ENCODE data around the gene INPP4B. TPM values are rescaled to one million over a fixed set of nuclear protein-coding genes. Genes with fewer than 3 reads are reported as not detected.

Gene INPP4B
- polyA plus RNA-seq, 3 donors from 2014 or later, result 0.81 to 6.3 (median 6.2) TPM

DNA sequence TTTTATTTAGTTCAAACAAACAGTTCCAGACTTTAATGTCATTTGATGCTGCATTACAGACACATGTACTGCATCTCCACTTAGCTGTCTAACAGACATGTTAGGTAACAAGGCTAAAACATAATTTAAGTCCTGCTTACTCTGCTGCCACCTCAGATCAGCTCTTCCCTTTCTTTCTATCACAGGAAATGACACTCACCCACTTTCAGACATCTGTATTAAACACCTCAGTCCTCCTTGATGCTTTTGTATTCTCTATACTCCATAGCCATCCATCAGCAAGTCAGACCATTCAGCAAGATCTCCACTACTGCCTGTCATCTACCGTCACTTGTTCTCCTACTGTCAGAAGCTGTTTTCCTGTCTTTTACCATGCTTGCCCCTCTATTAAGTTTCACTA lies 804.3 kb downstream of the INPP4B start:
- H3K9me3 Mint-ChIP-seq, result peaks cover 0 to 5% (median 0%) of the 10 kb centered on the region in 6 donors
- no peak overlapping the region for H3K27ac Mint-ChIP-seq
- H3K4me3 Mint-ChIP-seq, result no peak overlapping the region
- H3K27me3 Mint-ChIP-seq (ENCODE audit: low read depth in 3 of 3), result no peaks in the 10 kb centered on the region
- no peak for DNase-seq
- H3K4me1 Mint-ChIP-seq, result peaks cover 0 to 6% of the 10 kb centered on the region in 2 donors
- no peaks in the 10 kb centered on the region for H3K36me3 Mint-ChIP-seq

DNA sequence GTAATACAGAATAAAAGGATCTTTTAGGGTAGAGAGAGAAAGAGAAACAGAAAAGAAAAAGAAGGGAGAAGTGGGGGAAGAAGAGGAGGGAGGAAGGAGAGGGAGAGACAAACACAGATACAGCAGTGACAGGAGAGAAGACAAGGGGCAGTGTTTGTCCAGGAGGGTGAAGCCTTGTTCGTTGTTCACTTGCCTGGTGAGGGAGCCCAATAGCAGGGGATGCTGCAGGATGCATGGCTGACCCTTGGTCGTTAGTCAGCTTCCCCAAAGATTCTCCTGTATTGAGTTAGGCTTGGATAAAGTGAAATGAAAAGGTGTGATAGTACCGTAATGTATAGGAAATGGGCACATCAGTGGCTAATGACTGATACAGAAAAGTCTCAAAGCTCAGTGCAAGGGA lies 806.1 kb downstream of the INPP4B start:
- Mint-ChIP-seq H3K36me3 (no peaks in the 10 kb centered on the region), H3K9me3 (peaks cover 0 to 5% (median 0%) of the 10 kb centered on the region in 6 donors), H3K27ac (no peak overlapping the region), H3K4me1 (peaks cover 0 to 6% of the 10 kb centered on the region in 2 donors), H3K4me3 (no peak overlapping the region), H3K27me3 (ENCODE audit: low read depth in 3 of 3) (no peaks in the 10 kb centered on the region)
- DNase-seq, result no peak

DNA sequence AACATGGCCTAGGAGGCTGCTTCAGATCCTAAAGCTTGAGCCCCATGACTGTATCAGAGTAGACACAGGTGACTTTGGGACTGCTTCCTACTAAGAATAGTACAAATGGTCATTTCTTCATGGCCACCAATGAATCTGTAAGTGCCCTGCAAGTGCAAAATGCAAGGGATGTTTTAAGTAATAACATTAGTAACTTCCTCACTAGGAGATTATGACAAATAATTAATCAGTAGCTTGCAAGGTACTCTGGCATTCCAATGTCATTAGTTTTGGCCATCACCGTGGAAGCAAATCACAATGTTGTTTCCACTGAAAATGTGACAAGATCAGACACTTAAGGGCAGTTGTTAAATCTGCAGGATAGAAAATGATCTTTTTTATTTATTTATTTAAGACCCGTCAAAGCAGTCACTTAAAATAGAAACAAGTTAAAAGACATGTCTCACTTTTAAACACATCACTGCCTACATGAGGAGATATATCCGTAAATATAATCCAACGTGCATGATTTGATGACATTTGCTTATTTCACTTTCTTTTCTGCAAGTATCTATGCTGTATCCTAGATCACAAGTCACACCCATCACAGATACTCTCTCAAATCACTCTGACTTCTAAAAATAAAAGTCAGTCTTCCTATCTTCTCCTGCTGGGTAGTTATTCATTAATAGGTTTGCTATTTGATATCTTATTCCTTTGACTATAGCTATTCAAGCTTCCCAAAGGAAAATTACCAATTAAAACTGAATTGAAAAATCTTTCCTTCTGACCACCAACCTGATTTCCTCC lies 809.1 kb downstream of the INPP4B start:
- Mint-ChIP-seq H3K27me3 (ENCODE audit: low read depth in 3 of 3) (peaks cover 0 to 2% (median 0%) of the 10 kb centered on the region in 3 donors), H3K4me1 (peaks cover 0 to 5% of the 10 kb centered on the region in 2 donors), H3K4me3 (no peak overlapping the region), H3K27ac (no peak overlapping the region), H3K9me3 (peaks cover 0 to 6% (median under 1%) of the 10 kb centered on the region in 6 donors), H3K36me3 (no peaks in the 10 kb centered on the region)
- DNase-seq, result no peak

DNA sequence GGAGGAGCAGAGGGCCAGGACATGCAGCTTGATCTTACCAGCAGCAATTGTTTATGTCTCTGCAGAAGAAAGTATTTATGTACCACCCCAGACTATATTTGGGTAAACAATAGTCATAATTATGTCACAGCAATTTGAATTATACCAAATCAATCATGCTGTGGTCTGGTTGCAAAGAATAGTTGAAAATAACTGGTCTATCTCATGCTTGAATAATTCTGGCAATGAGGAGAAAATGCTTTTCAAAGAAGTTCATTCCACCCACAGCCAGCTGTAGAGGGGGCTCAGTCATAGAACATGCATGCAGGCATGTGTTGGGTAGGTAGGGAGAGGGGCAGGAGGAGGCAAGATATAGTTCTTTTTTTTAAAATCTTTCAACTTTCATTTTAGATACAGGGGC lies 810.5 kb downstream of the INPP4B start:
- no peak overlapping the region for H3K27ac Mint-ChIP-seq

DNA sequence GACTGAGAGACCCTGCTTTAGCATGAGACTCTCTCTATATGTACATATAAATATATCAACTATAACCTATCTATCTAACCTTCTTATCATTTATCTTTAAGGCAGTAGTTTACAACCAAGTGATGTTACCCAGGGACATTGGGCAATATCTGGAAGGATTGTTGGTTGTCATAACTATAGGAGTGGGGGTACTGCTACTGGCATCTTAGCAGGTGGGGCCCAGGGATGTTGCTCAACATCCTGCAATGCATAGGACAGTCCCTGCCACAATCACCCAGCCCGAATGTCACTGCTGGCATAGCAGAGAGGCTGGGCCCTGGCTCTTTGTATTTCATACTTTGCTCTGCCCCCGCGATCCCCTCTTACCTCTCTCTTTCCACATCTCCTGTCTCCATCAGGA lies 812.0 kb downstream of the INPP4B start:
- Mint-ChIP-seq H3K27ac (no peak overlapping the region), H3K36me3 (no peaks in the 10 kb centered on the region), H3K4me3 (no peak overlapping the region), H3K27me3 (ENCODE audit: low read depth in 3 of 3) (peaks cover 0 to 4% (median 0%) of the 10 kb centered on the region in 3 donors), H3K9me3 (peaks cover 0 to 4% (median under 1%) of the 10 kb centered on the region in 6 donors), H3K4me1 (no peaks in the 10 kb centered on the region)
- DNase-seq, result no peak

More for the DNA sequence above, 810.5 kb downstream of the INPP4B start:
- no peak for DNase-seq
- Mint-ChIP-seq H3K4me1 (no peaks in the 10 kb centered on the region), H3K36me3 (no peaks in the 10 kb centered on the region), H3K4me3 (no peak overlapping the region), H3K27me3 (ENCODE audit: low read depth in 3 of 3) (peaks cover 0 to 4% (median 0%) of the 10 kb centered on the region in 3 donors), H3K9me3 (peaks cover 0 to 4% (median under 1%) of the 10 kb centered on the region in 6 donors)

DNA sequence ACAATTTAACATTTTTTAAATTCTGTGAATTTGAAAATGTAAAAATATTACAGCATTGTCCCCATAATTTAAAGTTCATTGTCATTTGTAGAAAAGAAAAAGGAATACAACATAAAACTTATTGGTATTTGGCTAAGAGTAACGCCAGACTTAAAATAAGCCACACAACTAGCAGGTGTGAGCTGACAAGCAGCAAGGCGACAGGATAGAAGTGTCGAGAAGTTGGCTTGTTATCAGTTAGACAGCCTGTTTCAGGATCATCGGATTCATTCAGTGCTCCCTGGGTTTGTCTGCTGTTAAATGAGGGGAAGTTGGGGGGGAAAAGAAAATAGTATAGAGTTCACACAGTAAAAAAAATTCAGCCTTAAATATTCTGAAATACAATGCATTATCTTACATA lies 816.1 kb downstream of the INPP4B start:
- Mint-ChIP-seq H3K9me3 (peaks cover 0 to 4% (median under 1%) of the 10 kb centered on the region in 6 donors), H3K27me3 (ENCODE audit: low read depth in 3 of 3) (peaks cover 0 to 4% (median 0%) of the 10 kb centered on the region in 3 donors), H3K27ac (no peak overlapping the region), H3K36me3 (peaks cover 0 to 2% (median 0%) of the 10 kb centered on the region in 3 donors), H3K4me1 (no peaks in the 10 kb centered on the region), H3K4me3 (no peak overlapping the region)
- no peak for DNase-seq

DNA sequence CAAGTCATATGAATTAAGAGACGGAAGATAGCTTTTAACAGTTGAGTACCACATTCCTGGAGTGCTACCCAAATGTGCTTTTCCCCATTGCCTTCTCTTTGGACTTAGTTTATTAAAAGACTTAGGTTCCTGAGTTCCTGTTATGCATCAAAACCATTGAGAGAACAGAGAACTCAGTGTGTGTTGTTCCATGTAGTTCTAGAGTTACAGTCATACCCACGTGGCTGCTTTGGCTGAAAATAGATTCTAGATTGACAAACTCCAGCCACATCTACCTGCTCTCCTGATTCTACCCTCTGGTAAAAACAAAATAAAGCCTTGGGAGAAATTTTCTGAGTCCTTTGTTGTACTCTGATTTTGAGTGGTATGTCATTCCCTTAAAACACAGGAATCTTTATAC lies 824.3 kb downstream of the INPP4B start:
- Mint-ChIP-seq H3K4me3 (no peak overlapping the region), H3K9me3 (peaks cover 0 to 25% (median 7%) of the 10 kb centered on the region in 6 donors), H3K4me1 (no peaks in the 10 kb centered on the region), H3K27ac (no peak overlapping the region), H3K27me3 (ENCODE audit: low read depth in 3 of 3) (peaks cover 0 to 4% (median 0%) of the 10 kb centered on the region in 3 donors), H3K36me3 (peaks cover 0 to 5% (median 3%) of the 10 kb centered on the region in 3 donors)
- DNase-seq, result no peak

DNA sequence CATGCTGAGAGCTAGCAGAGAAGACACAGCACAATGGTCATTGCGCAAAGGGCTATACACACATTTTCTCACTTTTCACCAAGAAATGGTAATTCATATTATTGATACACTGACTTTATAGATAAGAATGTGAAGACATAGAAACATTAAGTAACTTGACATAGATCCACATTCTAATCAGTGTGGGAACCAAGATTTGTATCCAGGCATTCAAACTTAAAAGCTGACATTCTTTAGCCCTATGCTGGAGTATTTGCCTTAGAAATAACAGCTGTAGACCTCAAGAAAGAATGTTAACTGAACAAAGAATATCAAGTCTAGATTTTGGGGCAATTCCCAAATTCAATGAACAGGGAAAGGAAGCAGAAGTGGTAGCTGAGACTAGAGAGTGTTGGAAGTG lies 824.9 kb downstream of the INPP4B start:
- DNase-seq, result no peak
- Mint-ChIP-seq H3K9me3 (peaks cover 0 to 25% (median 9%) of the 10 kb centered on the region in 6 donors), H3K4me3 (no peak overlapping the region), H3K4me1 (no peaks in the 10 kb centered on the region), H3K27me3 (ENCODE audit: low read depth in 3 of 3) (peaks cover 0 to 4% (median 0%) of the 10 kb centered on the region in 3 donors), H3K27ac (no peak overlapping the region), H3K36me3 (peaks cover 0 to 5% (median 3%) of the 10 kb centered on the region in 3 donors)

DNA sequence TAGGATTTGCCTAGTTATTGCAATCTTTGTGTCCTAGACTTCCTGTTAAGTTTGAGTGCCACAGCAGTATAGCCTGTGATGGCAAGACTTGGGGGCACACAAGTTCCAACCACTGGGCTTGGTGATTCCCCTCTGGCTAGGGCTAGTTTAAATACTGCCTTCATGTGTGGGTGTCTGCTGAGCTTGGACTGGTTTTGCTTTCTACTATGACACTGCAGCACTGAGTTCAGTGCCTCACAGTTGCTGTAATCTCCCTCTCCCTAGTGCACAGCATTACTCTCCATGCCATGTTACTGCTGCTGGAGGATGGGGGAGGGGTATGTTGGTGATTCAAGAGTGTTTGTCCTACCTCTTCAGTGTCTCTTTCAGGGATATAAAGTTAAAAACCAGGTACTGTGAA lies 830.1 kb downstream of the INPP4B start:
- peaks cover 2 to 33% (median 23%) of the 10 kb centered on the region in 6 donors for H3K9me3 Mint-ChIP-seq
- no peak overlapping the region for H3K4me3 Mint-ChIP-seq
- H3K4me1 Mint-ChIP-seq, result no peaks in the 10 kb centered on the region
- DNase-seq, result no peak
- no peak overlapping the region for H3K27ac Mint-ChIP-seq
- peaks cover 0 to 5% (median 3%) of the 10 kb centered on the region in 3 donors for H3K36me3 Mint-ChIP-seq
- H3K27me3 Mint-ChIP-seq (ENCODE audit: low read depth in 3 of 3), result peaks cover 0 to 4% (median 0%) of the 10 kb centered on the region in 3 donors

DNA sequence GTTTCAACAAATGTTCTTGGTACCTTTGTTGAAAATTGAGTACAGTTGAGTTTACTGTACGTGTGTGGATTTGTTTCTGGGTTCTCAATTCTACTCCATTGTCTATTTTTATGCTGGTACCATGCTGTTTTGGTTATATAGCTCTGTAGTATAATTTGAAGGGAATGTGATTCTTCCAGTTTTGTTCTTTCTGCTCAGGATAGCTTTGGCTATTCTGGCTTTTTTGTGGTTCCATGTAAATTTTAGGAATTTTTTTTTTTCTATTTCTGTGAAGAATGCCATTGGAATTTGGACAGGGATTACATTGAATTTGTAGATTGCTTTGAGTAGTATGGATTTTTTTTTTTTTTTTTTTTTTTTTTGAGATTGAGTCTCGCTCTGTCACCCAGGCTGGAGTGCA lies 836.4 kb downstream of the INPP4B start:
- Mint-ChIP-seq H3K27me3 (ENCODE audit: low read depth in 3 of 3) (no peaks in the 10 kb centered on the region), H3K4me3 (no peak overlapping the region), H3K9me3 (peaks cover 2 to 25% (median 18%) of the 10 kb centered on the region in 6 donors), H3K27ac (no peak overlapping the region), H3K4me1 (no peaks in the 10 kb centered on the region), H3K36me3 (no peaks in the 10 kb centered on the region)
- DNase-seq, result no peak

DNA sequence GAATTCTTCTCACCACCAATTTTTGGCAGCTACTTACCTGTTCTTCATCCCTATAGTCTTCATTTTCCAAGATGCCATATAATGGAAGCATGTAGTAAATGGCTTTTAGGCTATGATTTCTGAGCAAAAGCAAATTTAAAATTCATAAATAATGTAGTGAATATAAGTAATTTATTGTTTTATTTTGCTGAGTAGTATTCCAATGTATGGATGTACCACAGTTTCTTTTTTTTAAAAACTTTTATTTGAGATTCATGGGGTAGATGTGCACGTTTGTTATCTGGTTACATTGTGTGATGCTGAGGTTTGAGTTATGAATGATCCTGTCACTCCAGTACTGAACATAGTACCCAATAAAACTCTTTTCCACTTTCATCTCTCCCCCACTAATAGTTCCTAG lies 840.6 kb downstream of the INPP4B start:
- no peaks in the 10 kb centered on the region for H3K36me3 Mint-ChIP-seq

DNA sequence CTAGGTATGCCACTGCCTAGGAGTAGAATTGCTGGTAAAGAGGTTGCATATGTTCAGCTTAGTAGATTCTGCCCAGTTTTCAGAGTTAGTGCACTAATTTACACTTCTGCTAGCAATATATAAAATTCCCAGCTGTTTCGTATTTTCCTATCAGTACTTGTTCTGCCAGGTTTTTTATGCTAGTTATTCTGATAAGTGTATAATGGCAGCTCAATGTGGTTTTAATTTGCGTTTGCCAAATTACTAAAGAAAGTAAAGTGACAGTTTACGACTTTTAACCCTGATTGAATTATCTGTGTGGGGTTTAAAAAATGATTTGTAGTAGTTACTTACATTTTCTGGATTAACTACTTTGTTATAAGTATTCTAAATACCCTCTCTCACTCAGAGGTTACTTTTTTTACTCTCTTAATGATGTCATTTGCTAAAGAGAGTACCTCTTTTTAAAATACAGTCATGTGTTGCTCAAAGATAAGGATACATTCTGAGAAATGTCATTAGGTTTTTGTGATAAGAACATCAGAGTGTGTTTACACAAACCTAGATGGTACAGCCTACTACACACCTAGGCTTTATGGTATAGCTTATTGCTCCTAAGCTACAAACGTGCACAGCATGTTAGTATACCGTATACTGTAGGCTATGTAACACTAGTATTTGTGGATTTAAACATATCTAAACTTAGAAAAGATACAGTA lies 846.5 kb downstream of the INPP4B start:
- DNase-seq, result no peak
- Mint-ChIP-seq H3K36me3 (no peaks in the 10 kb centered on the region), H3K27me3 (ENCODE audit: low read depth in 3 of 3) (no peaks in the 10 kb centered on the region), H3K9me3 (peaks cover 0 to 17% (median 4%) of the 10 kb centered on the region in 6 donors), H3K27ac (no peak overlapping the region), H3K4me1 (no peaks in the 10 kb centered on the region), H3K4me3 (no peak overlapping the region)

More for the DNA sequence above, 840.6 kb downstream of the INPP4B start:
- no peak for DNase-seq
- Mint-ChIP-seq H3K9me3 (peaks cover 4 to 12% (median 8%) of the 10 kb centered on the region in 6 donors), H3K4me1 (no peaks in the 10 kb centered on the region), H3K4me3 (no peak overlapping the region), H3K27ac (no peak overlapping the region), H3K27me3 (ENCODE audit: low read depth in 3 of 3) (no peaks in the 10 kb centered on the region)

DNA sequence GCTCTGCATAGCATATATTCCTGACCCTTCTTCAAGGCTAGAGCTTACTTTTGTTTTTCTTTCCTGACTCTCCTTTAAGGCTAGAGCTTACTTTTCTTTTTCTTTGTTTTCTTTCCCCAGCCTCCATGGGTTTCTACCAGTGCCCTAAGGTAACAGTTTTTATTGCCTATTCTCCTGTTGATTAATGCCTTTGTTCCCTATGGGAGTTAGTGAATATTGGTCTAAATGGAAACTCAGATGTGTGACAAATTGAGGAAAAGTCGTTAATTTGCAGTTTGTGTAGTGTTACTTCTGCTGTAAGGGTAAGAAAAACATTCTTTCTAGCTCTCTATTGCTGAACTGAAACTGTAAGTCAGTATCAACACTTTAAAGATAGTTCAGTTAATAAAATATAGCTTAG lies 851.0 kb downstream of the INPP4B start:
- peaks cover 3 to 16% (median 8%) of the 10 kb centered on the region in 6 donors for H3K9me3 Mint-ChIP-seq
- DNase-seq, result no peak
- H3K4me3 Mint-ChIP-seq, result no peak overlapping the region
- H3K27ac Mint-ChIP-seq, result no peak overlapping the region
- H3K4me1 Mint-ChIP-seq, result no peaks in the 10 kb centered on the region
- peaks cover 0 to 5% (median 0%) of the 10 kb centered on the region in 3 donors for H3K27me3 Mint-ChIP-seq (ENCODE audit: low read depth in 3 of 3)
- H3K36me3 Mint-ChIP-seq, result no peaks in the 10 kb centered on the region

DNA sequence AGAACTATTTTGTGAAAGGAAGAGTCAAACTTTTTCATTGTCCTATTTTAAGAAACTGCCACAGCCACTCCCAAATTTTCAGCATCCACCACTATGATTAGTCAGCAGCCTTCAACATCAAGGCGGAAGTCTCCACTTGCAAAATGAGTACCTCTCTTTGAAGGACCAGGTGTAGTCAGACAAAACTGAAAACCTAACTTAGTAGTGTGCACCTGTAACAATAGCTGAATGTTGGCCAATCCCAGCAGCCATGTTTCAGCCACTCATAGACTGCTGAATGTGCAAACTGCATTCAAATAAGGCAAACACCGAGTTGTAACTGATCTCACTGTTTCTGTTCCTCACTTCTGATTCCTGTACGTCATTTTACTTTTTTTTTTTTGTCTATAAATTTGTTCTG lies 868.7 kb downstream of the INPP4B start:
- DNase-seq, result no peak
- no peak overlapping the region for H3K4me3 Mint-ChIP-seq
- H3K9me3 Mint-ChIP-seq, result peaks cover 0 to 20% (median 6%) of the 10 kb centered on the region in 6 donors
- no peaks in the 10 kb centered on the region for H3K27me3 Mint-ChIP-seq (ENCODE audit: low read depth in 3 of 3)
- H3K4me1 Mint-ChIP-seq, result no peaks in the 10 kb centered on the region
- peaks cover 0 to 3% (median 0%) of the 10 kb centered on the region in 3 donors for H3K36me3 Mint-ChIP-seq
- no peak overlapping the region for H3K27ac Mint-ChIP-seq

All from immature natural killer cell (primary cell).